Hepatocyte (in vitro differentiated cells): ENCODE data around the gene STK11.

Experiments used
- EZH2phosphoT487 ChIP-seq: fragments of 200-600 bp; sonication (generic); IDR thresholded peaks from one replicate; pipeline ENCODE4 v1.6.1; 2018; ENCODE audit warnings: antibody characterized with exemption, mild to moderate bottlenecking, low read depth, moderate library complexity; ENCODE audit not compliant: unreplicated experiment, severe bottlenecking
- TF ChIP-seq, protein P1 (sequence below): fragments of 200-600 bp; sonication (generic); IDR thresholded peaks from 2 replicates; pipeline ENCODE4 v1.5.1; 2016; ENCODE audit warnings: antibody characterized with exemption, mild to moderate bottlenecking; ENCODE audit not compliant: poor library complexity

DNA sequence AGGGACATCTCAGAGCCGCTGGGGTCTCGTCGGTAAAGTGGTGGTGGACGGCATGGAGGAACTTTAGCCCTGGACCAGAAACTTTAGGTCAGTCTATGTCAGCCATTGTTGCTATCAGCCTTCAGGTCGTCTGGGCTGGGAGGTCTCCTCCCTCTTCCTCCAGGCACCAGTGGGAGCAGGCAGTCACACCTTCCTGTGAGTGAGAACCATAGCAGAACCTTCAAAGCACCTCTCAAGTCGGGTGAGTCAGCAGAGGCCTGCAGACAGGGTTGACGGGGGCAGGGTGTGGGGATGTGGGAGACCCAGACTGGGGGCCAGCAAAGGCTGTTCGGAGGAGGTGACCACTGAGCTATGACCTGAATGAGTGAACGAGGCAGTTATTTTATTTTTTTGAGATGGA lies 16.2 kb upstream of the STK11 start:
- TF ChIP-seq, protein P1, sequence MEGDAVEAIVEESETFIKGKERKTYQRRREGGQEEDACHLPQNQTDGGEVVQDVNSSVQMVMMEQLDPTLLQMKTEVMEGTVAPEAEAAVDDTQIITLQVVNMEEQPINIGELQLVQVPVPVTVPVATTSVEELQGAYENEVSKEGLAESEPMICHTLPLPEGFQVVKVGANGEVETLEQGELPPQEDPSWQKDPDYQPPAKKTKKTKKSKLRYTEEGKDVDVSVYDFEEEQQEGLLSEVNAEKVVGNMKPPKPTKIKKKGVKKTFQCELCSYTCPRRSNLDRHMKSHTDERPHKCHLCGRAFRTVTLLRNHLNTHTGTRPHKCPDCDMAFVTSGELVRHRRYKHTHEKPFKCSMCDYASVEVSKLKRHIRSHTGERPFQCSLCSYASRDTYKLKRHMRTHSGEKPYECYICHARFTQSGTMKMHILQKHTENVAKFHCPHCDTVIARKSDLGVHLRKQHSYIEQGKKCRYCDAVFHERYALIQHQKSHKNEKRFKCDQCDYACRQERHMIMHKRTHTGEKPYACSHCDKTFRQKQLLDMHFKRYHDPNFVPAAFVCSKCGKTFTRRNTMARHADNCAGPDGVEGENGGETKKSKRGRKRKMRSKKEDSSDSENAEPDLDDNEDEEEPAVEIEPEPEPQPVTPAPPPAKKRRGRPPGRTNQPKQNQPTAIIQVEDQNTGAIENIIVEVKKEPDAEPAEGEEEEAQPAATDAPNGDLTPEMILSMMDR, result no peak
- no peak for TF ChIP-seq EZH2phosphoT487
